Ishikawa (cell line): Measurements from ENCODE around the gene CMTR2.

Experiments used
- CEBPB ChIP-seq: IDR thresholded peaks from 2 replicates; pipeline ENCODE4 v1.6.1; 2012
- CREB1 ChIP-seq: IDR thresholded peaks from 2 replicates; pipeline ENCODE4 v1.6.1; 2012; ENCODE audit warnings: low read depth
- EGR1 ChIP-seq: IDR thresholded peaks from 2 replicates; pipeline ENCODE4 v1.6.1; 2012
- EP300 ChIP-seq: IDR thresholded peaks from 2 replicates; pipeline ENCODE4 v1.6.1; 2012; ENCODE audit warnings: borderline replicate concordance
- FOXM1 ChIP-seq: IDR thresholded peaks from 2 replicates; pipeline ENCODE4 v1.6.1; 2012; ENCODE audit warnings: low read depth, borderline replicate concordance
- NFIC ChIP-seq: IDR thresholded peaks from 2 replicates; pipeline ENCODE4 v1.6.1; 2012
- RAD21 ChIP-seq: IDR thresholded peaks from 2 replicates; pipeline ENCODE4 v1.6.1; 2012; ENCODE audit warnings: low read depth
- REST ChIP-seq: IDR thresholded peaks from 2 replicates; pipeline ENCODE4 v1.6.1; 2012; ENCODE audit warnings: low read depth, mild to moderate bottlenecking
- TAF1 ChIP-seq: IDR thresholded peaks from 2 replicates; pipeline ENCODE4 v1.6.1; 2012; ENCODE audit warnings: low read depth, mild to moderate bottlenecking
- TCF12 ChIP-seq: IDR thresholded peaks from 2 replicates; pipeline ENCODE4 v1.6.1; 2012; ENCODE audit warnings: low read depth
- TEAD4 ChIP-seq: IDR thresholded peaks from 2 replicates; pipeline ENCODE4 v1.6.1; 2012
- USF1 ChIP-seq: IDR thresholded peaks from 2 replicates; pipeline ENCODE4 v1.6.1; 2012
- YY1 ChIP-seq: IDR thresholded peaks from 2 replicates; pipeline ENCODE4 v1.6.1; 2012; ENCODE audit warnings: low read depth
- ZBTB7A ChIP-seq: IDR thresholded peaks from 2 replicates; pipeline ENCODE4 v1.6.1; 2012; ENCODE audit warnings: low read depth
- TF ChIP-seq, protein P1 (sequence below): IDR thresholded peaks from 2 replicates; pipeline ENCODE4 v1.6.1; 2012

The CMTR2 gene

DNA sequence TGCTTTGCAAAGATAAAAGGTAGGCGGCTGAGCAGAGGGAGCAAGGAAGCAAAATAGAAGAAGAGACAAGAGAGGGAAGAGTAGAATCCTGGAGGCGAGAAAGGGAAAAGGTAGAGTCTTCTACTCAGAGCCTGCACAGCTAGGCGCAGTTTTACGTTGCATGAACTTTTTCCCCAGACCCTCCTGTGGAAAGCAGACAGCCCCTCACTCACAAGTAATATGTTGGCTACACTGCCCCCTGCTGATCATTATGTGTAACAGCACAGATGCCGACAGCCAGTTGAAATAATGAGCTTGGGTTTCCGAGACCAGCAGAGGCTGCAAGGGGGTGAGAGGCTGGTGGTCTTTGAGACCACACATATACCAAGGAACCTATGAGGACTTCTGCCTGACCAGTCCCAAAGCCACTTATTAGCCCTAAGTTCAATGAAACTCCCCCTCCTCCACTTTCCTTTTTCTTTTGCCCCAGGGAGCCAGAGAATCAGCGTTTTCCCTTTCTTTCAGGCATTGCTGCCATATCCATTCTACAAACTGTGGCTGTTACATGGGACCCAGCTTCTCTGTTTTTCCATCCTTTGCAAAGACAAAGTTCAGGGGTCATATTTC, 22.5 kb upstream of the CMTR2 start:
- 0 out of 2 replicates have a peak, but pooled peaks have one; percentile 45 for TF ChIP-seq ZBTB7A
- peak; percentile 80 for TF ChIP-seq RAD21
- TF ChIP-seq TEAD4, result no peak

DNA sequence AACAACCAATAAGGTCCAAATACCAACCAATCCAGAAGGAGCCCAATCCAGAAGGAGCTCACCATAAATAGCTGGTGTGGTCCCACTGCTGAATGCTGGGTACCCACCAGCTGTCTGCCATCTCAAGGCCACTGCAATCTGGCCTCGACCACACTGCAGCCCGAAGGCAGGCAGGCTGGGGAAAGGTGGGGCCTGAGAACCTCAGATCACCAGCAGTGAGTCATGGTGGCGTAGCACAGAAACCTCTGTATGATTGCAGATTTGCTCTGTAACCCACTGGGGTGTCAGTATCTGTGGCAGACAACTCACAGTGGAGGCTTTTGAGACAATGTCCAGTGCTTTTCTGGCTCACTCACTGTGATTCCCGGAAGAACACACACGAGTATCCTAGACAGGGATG, 14.7 kb upstream of the CMTR2 start:
- TF ChIP-seq RAD21, result no peak
- TF ChIP-seq ZBTB7A, result no peak
- no peak for TF ChIP-seq EGR1
- no peak for TF ChIP-seq NFIC
- TF ChIP-seq TCF12, result no peak
- TF ChIP-seq EP300, result no peak
- no peak for TF ChIP-seq USF1
- TF ChIP-seq YY1, result no peak

DNA sequence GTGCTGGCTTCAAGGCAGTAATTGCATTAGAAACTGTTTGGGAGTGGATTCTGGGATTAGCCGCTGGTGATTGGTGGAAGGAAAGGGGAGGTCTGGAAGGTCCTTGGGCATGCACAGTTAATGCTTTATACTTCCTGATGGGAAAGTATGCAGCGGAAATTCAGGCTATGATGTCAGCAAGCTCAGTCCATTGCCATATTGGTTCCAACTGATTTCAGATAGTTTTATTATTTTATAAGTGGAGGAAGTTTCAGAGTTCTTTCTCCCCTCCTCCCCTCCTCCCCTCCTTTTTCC, 8.1 kb upstream of the CMTR2 start:
- TF ChIP-seq, protein P1, sequence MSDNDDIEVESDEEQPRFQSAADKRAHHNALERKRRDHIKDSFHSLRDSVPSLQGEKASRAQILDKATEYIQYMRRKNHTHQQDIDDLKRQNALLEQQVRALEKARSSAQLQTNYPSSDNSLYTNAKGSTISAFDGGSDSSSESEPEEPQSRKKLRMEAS, result no peak
- TF ChIP-seq YY1 (no peak), TEAD4 (no peak), CREB1 (no peak), EGR1 (no peak), CEBPB (no peak), USF1 (no peak), FOXM1 (no peak), REST (no peak), ZBTB7A (no peak), RAD21 (no peak), NFIC (no peak), TAF1 (no peak), EP300 (no peak), TCF12 (no peak)

- TF ChIP-seq USF1, result no peak
- no peak for TF ChIP-seq YY1
- TF ChIP-seq TCF12, result no peak
- no peak for TF ChIP-seq CREB1
- no peak for TF ChIP-seq REST
- no peak for TF ChIP-seq TAF1
- TF ChIP-seq CEBPB, result no peak
- TF ChIP-seq EP300, result no peak
- TF ChIP-seq EGR1, result no peak
- TF ChIP-seq RAD21, result no peak
- no peak for TF ChIP-seq ZBTB7A
These were observed 7.6 kb upstream of the CMTR2 start for GRCh38 chr16:71296584-71297340.

DNA sequence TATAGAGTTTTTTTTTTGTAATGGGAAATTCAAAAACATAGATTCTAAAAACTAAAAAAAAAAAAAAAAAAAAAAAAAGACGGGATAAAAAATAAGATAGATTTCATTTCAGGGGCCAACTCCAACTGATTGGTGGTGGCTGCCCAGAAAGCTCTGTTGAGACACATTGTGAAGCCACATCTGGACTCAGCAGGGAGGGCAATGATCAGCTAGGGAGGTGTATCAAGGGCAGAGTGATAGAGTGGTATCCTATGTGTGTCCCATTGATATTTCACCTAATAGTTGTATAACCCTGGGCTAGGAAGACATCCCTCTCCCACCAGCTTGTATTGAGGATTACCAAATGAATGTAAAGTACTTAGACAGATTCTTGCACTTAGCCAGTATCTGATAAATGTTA, 6.7 kb upstream of the CMTR2 start:
- TF ChIP-seq EP300 (no peak), ZBTB7A (no peak), CEBPB (no peak), TAF1 (no peak), CREB1 (no peak), FOXM1 (no peak), EGR1 (no peak), TCF12 (no peak), NFIC (no peak), TEAD4 (no peak)

DNA sequence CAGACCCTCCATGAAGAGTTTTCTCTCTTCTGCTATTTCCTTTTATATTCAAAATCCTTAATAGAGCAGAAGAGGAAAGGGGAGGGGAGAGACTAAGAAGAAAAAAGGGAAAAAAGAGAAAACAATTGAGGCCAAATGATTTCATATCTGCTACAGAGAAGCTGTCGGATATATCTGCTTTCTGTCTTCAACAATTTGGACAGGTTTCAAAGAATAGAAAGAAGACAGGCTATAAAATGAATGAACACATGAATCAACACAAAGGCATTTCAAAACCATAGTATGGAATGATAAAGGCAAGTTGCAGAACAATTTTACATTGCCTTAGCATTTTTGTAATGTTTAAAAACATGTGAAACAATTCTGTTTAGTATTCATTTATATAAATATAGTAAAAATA, 4.7 kb upstream of the CMTR2 start:
- TF ChIP-seq, protein P1, result no peak
- TF ChIP-seq USF1 (no peak), EGR1 (no peak), FOXM1 (no peak), NFIC (no peak), YY1 (no peak), CREB1 (no peak), ZBTB7A (no peak), TEAD4 (no peak), TAF1 (no peak), TCF12 (no peak), CEBPB (no peak), EP300 (no peak), RAD21 (no peak), REST (no peak)
